K562 (cell line): ENCODE measurements around the gene TMEM203. TPM values are rescaled to one million over a fixed set of nuclear protein-coding genes. Genes with fewer than 3 reads are reported as not detected.
A peak's percentile ranks its signal among the peaks of the same experiment; 100 is the strongest.

Source experiments
- CAMTA2 ChIP-seq: fragments of 250-450 bp; sonication (Bioruptor Pico); conservative IDR thresholded peaks from 2 replicates; pipeline ENCODE4 v1.5.1; 2022
- CCNT2 ChIP-seq: IDR thresholded peaks from 2 replicates; pipeline ENCODE4 v1.6.1; 2011; ENCODE audit warnings: borderline replicate concordance, low read depth, mild to moderate bottlenecking, moderate library complexity, mixed read lengths, low read length; ENCODE audit not compliant: insufficient read length; ENCODE audit errors: extremely low read depth
- GABPB2 ChIP-seq: fragments of 250-450 bp; sonication (Bioruptor Pico); conservative IDR thresholded peaks from 2 replicates; pipeline ENCODE4 v1.5.1; 2021; ENCODE audit warnings: mild to moderate bottlenecking
- HLTF ChIP-seq: fragments of 450-650 bp; IDR thresholded peaks from 2 replicates; pipeline ENCODE4 v1.6.1; 2016
- IRF2 ChIP-seq: sonication (generic); formaldehyde crosslinking; IDR thresholded peaks from 2 replicates; pipeline ENCODE4 v1.8.1; 2022; ENCODE audit warnings: mild to moderate bottlenecking, missing genetic modification reagents
- MAFK ChIP-seq: IDR thresholded peaks from 2 replicates; pipeline ENCODE4 v1.6.1; 2011; ENCODE audit warnings: low read length, improper control_type of control experiment
- MIER1 ChIP-seq: fragments of 450-650 bp; IDR thresholded peaks from 2 replicates; pipeline ENCODE4 v1.6.1; 2016; ENCODE audit warnings: antibody characterized with exemption, mild to moderate bottlenecking, low read depth
- MNT ChIP-seq, 2 experiments: fragments of 450-650 bp; conservative IDR thresholded peaks; 2 replicates each; pipeline ENCODE4 v1.6.1; 2017; ENCODE audit warnings: mild to moderate bottlenecking in 2 of 2, moderate library complexity in 2 of 2
- MTA1 ChIP-seq: fragments of 450-650 bp; IDR thresholded peaks from 2 replicates; pipeline ENCODE4 v1.6.1; 2017; ENCODE audit warnings: borderline replicate concordance
- NBN ChIP-seq: fragments of 450-650 bp; IDR thresholded peaks from 2 replicates; pipeline ENCODE4 v1.6.1; 2016; ENCODE audit warnings: low read depth, mild to moderate bottlenecking
- NFATC3 ChIP-seq: fragments of 450-650 bp; IDR thresholded peaks from 2 replicates; pipeline ENCODE4 v1.6.1; 2017; ENCODE audit warnings: mild to moderate bottlenecking
- NFYB ChIP-seq: IDR thresholded peaks from 2 replicates; pipeline ENCODE4 v1.6.1; 2011; ENCODE audit warnings: mild to moderate bottlenecking, moderate library complexity; ENCODE audit not compliant: insufficient read length; ENCODE audit errors: extremely low read depth
- PHF8 ChIP-seq: fragments of 200-600 bp; sonication (generic); IDR thresholded peaks from 2 replicates; pipeline ENCODE4 v1.6.1; 2012; ENCODE audit warnings: mixed run types, mild to moderate bottlenecking, inconsistent platforms, low read length, moderate library complexity, borderline replicate concordance
- PTRF ChIP-seq: fragments of 450-650 bp; IDR thresholded peaks from 2 replicates; pipeline ENCODE4 v1.6.1; 2016; ENCODE audit warnings: mild to moderate bottlenecking, missing genetic modification characterization, missing compliant biosample characterization
- PYGO2 ChIP-seq: fragments of 450-650 bp; IDR thresholded peaks from 2 replicates; pipeline ENCODE4 v1.6.1; 2016; ENCODE audit warnings: mild to moderate bottlenecking, missing genetic modification characterization, moderate library complexity, missing compliant biosample characterization
- TFE3 ChIP-seq: fragments of 450-650 bp; formaldehyde crosslinking; IDR thresholded peaks from 2 replicates; pipeline ENCODE4 v1.4.0; 2020; ENCODE audit warnings: mild to moderate bottlenecking, mixed read lengths
- ZBTB26 ChIP-seq: fragments of 450-650 bp; formaldehyde crosslinking; IDR thresholded peaks from 2 replicates; pipeline ENCODE4 v1.4.0; 2022; ENCODE audit warnings: missing genetic modification characterization
- ZMIZ1 ChIP-seq, 2 experiments: fragments of 150-350 bp in 1 of 2; IDR thresholded peaks; 2 replicates each; pipeline ENCODE4 v1.6.1; 2012 to 2016; ENCODE audit warnings: low read depth in 2 of 2, low read length in 2 of 2, mild to moderate bottlenecking in 1 of 2, moderate library complexity in 1 of 2
- ZNF324 ChIP-seq: fragments of 250-450 bp; sonication (Bioruptor Pico); IDR thresholded peaks from 2 replicates; pipeline ENCODE4 v1.4.0; 2020; ENCODE audit warnings: mild to moderate bottlenecking
- ZSCAN29 ChIP-seq: fragments of 450-650 bp; IDR thresholded peaks from 2 replicates; pipeline ENCODE4 v1.6.1; 2017
- polyA plus RNA-seq, 8 experiments: library from polyadenylated mRNA; depleted of rRNA in 4 of 8; stranded (reverse) in 5 of 8; unstranded in 3 of 8; fragments of >200 nt; fragmentation: Nextera tagmentation in 2 of 8; fragmentation: Illumina TruSeq in 1 of 8; extraction: Ambion mirVana in 2 of 8; extraction: Trizol in 1 of 8; gene quantifications; 2 replicates each; pipeline versions ENCODE4 v1.2.1 to v1.2.3, GENCODE V29; 2011 to 2014; ENCODE audit warnings: inconsistent platforms in 1 of 8, missing spikeins in 1 of 8
- total RNA-seq, 7 experiments: library from RNA; depleted of rRNA in 6 of 7; stranded (reverse); fragments of >200 nt in 6 of 7; fragmentation: Illumina TruSeq in 2 of 7; extraction: Trizol in 2 of 7; gene quantifications; 2 replicates each; pipeline versions ENCODE4 v1.2.1 to v1.2.3, GENCODE V29; 2011 to 2021; ENCODE audit warnings: low replicate concordance in 1 of 7

Gene TMEM203
- total and polyA plus RNA-seq, 9 of the 15 experiments (the other 6 are each of a cell fraction or from before 2014, with no cell fraction given): 8.8 to 59.5 (median 37.6) TPM

- TF ChIP-seq PYGO2 (tag) (no peak), MAFK (no peak), NBN (no peak), ZMIZ1 (IDR thresholded peaks at IDR 0.05; ENCODE audit: low read depth in 2 of 2, low read length in 2 of 2) (peak in 1 of 2 experiments; percentile 94; a peak in 2 of 4 replicates), CCNT2 (peak; percentile 69), MIER1 (no peak), ZBTB26 (CRISPR knock-in tag) (peak; percentile 88), GABPB2 (CRISPR knock-in tag) (no peak; the same call in 1 of the 2 replicates), MNT (conservative IDR thresholded peaks at IDR 0.05) (no peak), TFE3 (CRISPR knock-in tag) (no peak), CAMTA2 (CRISPR knock-in tag) (peak; percentile 89; the same call in 1 of the 2 replicates), PTRF (no peak), ZSCAN29 (no peak), IRF2 (CRISPR knock-in tag) (no peak), NFATC3 (no peak), ZNF324 (CRISPR knock-in tag) (no peak), NFYB (peak; percentile 97), PHF8 (peak; percentile 59; the same call in 1 of the 2 replicates), MTA1 (no peak), HLTF (no peak)
Measured at GRCh38 chr9:137240841-137241489, 35.5 kb upstream of the TMEM203 start, which contains the start of gene TUBB4B (continued).
